Vagina (tissue), 2 donors: Measurements from ENCODE around the gene CCDC117. TPM values are rescaled to one million over a fixed set of nuclear protein-coding genes. Genes with fewer than 3 reads are reported as not detected.
A peak's percentile ranks its signal among the peaks of the same experiment; 100 is the strongest.
"Not testable (repeated sequence)": the region's sequence is repeated elsewhere in the genome, so short reads cannot be mapped to it uniquely, and the experiment has no call there.

Experiments used
- DNase-seq, 2 donors: peaks; one replicate each; pipeline ENCODE4 v3.0.0-alpha.2; 2017; ENCODE audit errors: extremely low spot score in 2 of 2
- H3K27ac ChIP-seq: fragments of 200-600 bp; sonication (generic); one replicate; pipeline ENCODE4 v1.5.1; 2019
- H3K27me3 ChIP-seq: fragments of 200-600 bp; sonication (generic); one replicate; pipeline ENCODE4 v1.5.1; 2019
- H3K36me3 ChIP-seq, 2 donors: fragments of 200-600 bp; sonication (generic); one replicate each; pipeline ENCODE4 v1.5.1; 2017 to 2019
- H3K4me1 ChIP-seq: fragments of 200-600 bp; sonication (generic); one replicate; pipeline ENCODE4 v1.5.1; 2019
- H3K4me3 ChIP-seq, 2 donors: fragments of 200-600 bp; sonication (generic); 1 replicate in 1 of 2; 2 replicates in 1 of 2; pipeline ENCODE4 v1.5.1; 2016 to 2019
- H3K9me3 ChIP-seq: fragments of 200-600 bp; sonication (generic); one replicate; pipeline ENCODE4 v1.5.1; 2019
- CTCF ChIP-seq, 3 experiments: fragments of 450-650 bp in 2 of 3; fragments of 200-600 bp in 1 of 3; sonication (generic) in 1 of 3; IDR thresholded peaks; one replicate each; pipeline ENCODE4 v1.5.1; 2017 to 2019; ENCODE audit warnings: antibody characterized with exemption in 3 of 3, mild to moderate bottlenecking in 2 of 3, moderate library complexity in 2 of 3
- POLR2A ChIP-seq, 2 donors: fragments of 450-650 bp; IDR thresholded peaks; one replicate each; pipeline ENCODE4 v1.6.1; 2017; ENCODE audit warnings: antibody characterized with exemption in 2 of 2, mild to moderate bottlenecking in 2 of 2, moderate library complexity in 2 of 2
- POLR2AphosphoS5 ChIP-seq, 2 donors: sonication (generic); formaldehyde crosslinking; IDR thresholded peaks; one replicate each; pipeline ENCODE4 v1.9.0; 2017; ENCODE audit warnings: antibody characterized with exemption in 2 of 2, mild to moderate bottlenecking in 2 of 2, low read depth in 1 of 2; ENCODE audit not compliant: insufficient read depth in 1 of 2
- intact Hi-C: fragments of 100-400 bp; cut with DNase I; formaldehyde crosslinking; loops from one replicate; pipeline ENCODE4 v1.15.1; 2023
- total RNA-seq: library from RNA; depleted of rRNA; stranded (reverse); fragments of >200 nt; gene quantifications from one replicate; pipeline ENCODE4 v1.2.3, GENCODE V29; 2016

CCDC117 gene
- total RNA-seq, 1 donor from 2014 or later, result 14.2 TPM

GRCh38 chr22:28742562-28742962, 29.9 kb upstream of the CCDC117 start:
- Histone ChIP-seq H3K4me1 (peaks cover 16% of the 10 kb centered on the region), H3K27ac (peak overlapping the region; percentile 99), H3K27me3 (no peaks in the 10 kb centered on the region), H3K4me3 (peak overlapping the region; percentile 85 to 99), H3K9me3 (no peaks in the 10 kb centered on the region), H3K36me3 (peaks cover 0 to 32% of the 10 kb centered on the region in 2 donors)
- no peak for TF ChIP-seq POLR2AphosphoS5 (IDR thresholded peaks at IDR 0.05; ENCODE audit: insufficient read depth in 1 of 2, low read depth in 1 of 2)
- no peak for TF ChIP-seq POLR2A (IDR thresholded peaks at IDR 0.05)
- no peak for TF ChIP-seq CTCF (IDR thresholded peaks at IDR 0.05)
- intact Hi-C loops, result no loop called here
- DNase-seq, result no peak

DNA sequence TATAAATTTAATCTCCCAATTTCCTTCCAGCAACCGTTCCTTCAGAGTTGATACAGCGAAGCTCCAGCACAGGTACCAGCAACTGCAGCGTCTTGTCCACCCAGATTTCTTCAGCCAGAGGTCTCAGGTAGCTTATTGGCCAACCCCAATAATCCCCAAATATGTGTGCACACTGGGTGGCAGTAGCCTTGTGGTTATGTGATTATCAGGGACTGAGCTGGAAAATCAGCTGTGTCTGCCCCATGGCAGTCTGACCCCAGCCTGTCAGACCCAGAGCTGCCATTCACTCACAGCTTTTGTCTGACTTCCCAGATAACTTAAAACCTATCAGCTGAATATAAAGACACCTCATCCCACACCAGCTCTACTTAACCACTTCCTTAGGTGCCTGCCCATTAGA, 28.6 kb upstream of the CCDC117 start:
- Histone ChIP-seq H3K36me3 (peaks cover 0 to 33% of the 10 kb centered on the region in 2 donors), H3K4me3 (no peak overlapping the region), H3K9me3 (no peaks in the 10 kb centered on the region), H3K27ac (no peak overlapping the region), H3K4me1 (peaks cover 16% of the 10 kb centered on the region), H3K27me3 (no peaks in the 10 kb centered on the region)
- no peak for TF ChIP-seq CTCF (IDR thresholded peaks at IDR 0.05)
- TF ChIP-seq POLR2A (IDR thresholded peaks at IDR 0.05), result no peak
- TF ChIP-seq POLR2AphosphoS5 (IDR thresholded peaks at IDR 0.05; ENCODE audit: insufficient read depth in 1 of 2, low read depth in 1 of 2), result no peak
- intact Hi-C loops, result no loop called here
- no peak for DNase-seq

DNA sequence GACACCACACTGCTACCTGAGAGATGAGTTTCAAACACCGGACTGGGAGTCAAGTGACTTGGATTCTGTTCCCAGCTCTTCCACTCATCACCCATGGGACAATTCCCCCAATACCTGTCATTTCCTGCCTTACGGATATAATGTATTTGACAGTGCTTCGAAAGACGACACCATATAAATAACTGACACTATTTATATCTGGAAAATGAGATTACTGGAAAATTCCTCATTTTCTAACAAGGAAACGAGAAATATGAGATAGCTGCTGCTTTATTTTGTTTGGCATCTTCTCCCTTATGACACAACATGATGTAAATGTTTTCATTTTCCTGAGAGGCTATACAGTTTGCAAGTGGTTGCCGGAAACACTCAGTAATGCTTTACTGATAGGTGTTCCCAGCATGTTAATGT, 22.0 kb upstream of the CCDC117 start:
- TF ChIP-seq POLR2A (IDR thresholded peaks at IDR 0.05) (no peak), POLR2AphosphoS5 (IDR thresholded peaks at IDR 0.05; ENCODE audit: insufficient read depth in 1 of 2, low read depth in 1 of 2) (no peak), CTCF (IDR thresholded peaks at IDR 0.05) (no peak)
- H3K27me3 ChIP-seq, result no peaks in the 10 kb centered on the region
- H3K9me3 ChIP-seq, result no peaks in the 10 kb centered on the region
- DNase-seq, result no peak
- no peak overlapping the region for H3K4me3 ChIP-seq
- H3K36me3 ChIP-seq, result peaks cover 0 to 17% of the 10 kb centered on the region in 2 donors
- intact Hi-C loops, result no loop called here
- no peak overlapping the region for H3K27ac ChIP-seq
- H3K4me1 ChIP-seq, result no peaks in the 10 kb centered on the region

DNA sequence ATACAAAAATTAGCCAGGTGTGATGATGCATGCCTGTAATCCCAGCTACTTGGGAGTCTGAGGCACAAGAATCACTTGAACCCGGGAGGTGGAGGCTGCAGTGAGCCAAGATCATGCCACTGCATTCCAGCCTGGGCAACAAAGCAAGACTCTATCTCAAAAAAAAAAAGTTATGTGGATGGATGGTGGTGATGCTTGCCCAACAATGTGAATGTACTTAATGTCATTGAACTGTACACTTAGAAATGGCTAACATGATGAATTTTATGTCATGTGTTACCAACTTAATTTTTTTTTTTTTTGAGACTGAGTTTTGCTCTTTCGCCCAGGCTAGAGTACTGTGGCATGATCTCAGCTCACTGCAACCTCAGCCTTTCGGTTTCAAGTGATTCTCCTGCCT, 18.0 kb upstream of the CCDC117 start:
- H3K9me3 ChIP-seq, H3K27ac ChIP-seq, H3K4me1 ChIP-seq, intact Hi-C loops, DNase-seq, H3K4me3 ChIP-seq, H3K27me3 ChIP-seq, H3K36me3 ChIP-seq: not testable (repeated sequence)

GRCh38 chr22:28759861-28760560, 12.5 kb upstream of the CCDC117 start:
- intact Hi-C loops, result no loop called here
- Histone ChIP-seq H3K27me3 (no peaks in the 10 kb centered on the region), H3K27ac (no peak overlapping the region), H3K9me3 (no peaks in the 10 kb centered on the region), H3K4me1 (no peaks in the 10 kb centered on the region), H3K4me3 (no peak overlapping the region), H3K36me3 (no peaks in the 10 kb centered on the region)
- no peak for TF ChIP-seq POLR2AphosphoS5 (IDR thresholded peaks at IDR 0.05; ENCODE audit: insufficient read depth in 1 of 2, low read depth in 1 of 2)
- no peak for TF ChIP-seq POLR2A (IDR thresholded peaks at IDR 0.05)
- no peak for TF ChIP-seq CTCF (IDR thresholded peaks at IDR 0.05)
- DNase-seq, result no peak
